Chondrocyte (in vitro differentiated cells): Measurements from ENCODE around the gene CIT. TPM values are rescaled to one million over a fixed set of nuclear protein-coding genes. Genes with fewer than 3 reads are reported as not detected.

Source experiments
- DNase-seq: peaks from one replicate; pipeline ENCODE4 v3.0.0; 2021; ENCODE audit warnings: mixed read lengths, low spot score
- H3K27ac Mint-ChIP-seq: one replicate; pipeline ENCODE4 v1.8.0; 2021; ENCODE audit warnings: mild to moderate bottlenecking, moderate library complexity, mixed read lengths; ENCODE audit not compliant: unreplicated experiment
- H3K27me3 Mint-ChIP-seq: 2 replicates; pipeline ENCODE4 v1.8.0; 2021; ENCODE audit warnings: low read depth, mixed read lengths
- H3K36me3 Mint-ChIP-seq: 2 replicates; pipeline ENCODE4 v1.8.0; 2021; ENCODE audit warnings: low read depth, mixed read lengths
- H3K4me1 Mint-ChIP-seq: 2 replicates; pipeline ENCODE4 v1.8.0; 2021; ENCODE audit warnings: low read depth, mild to moderate bottlenecking, mixed read lengths
- H3K4me3 Mint-ChIP-seq: one replicate; pipeline ENCODE4 v1.8.0; 2021; ENCODE audit warnings: mild to moderate bottlenecking, moderate library complexity, mixed read lengths; ENCODE audit not compliant: unreplicated experiment
- H3K9me3 Mint-ChIP-seq: 2 replicates; pipeline ENCODE4 v1.8.0; 2021; ENCODE audit warnings: low read depth, mixed read lengths
- total RNA-seq: library from RNA; stranded (reverse); gene quantifications from 3 replicates; pipeline ENCODE4 v1.2.1, GENCODE V29; 2021
- TF ChIP-seq, protein P1 (sequence below): fragments of 200-600 bp; sonication (generic); IDR thresholded peaks from 2 replicates; pipeline ENCODE4 v1.5.0; 2021; ENCODE audit warnings: antibody characterized with exemption, mild to moderate bottlenecking, moderate library complexity

The CIT gene
- total RNA-seq, 1 donor from 2014 or later = 9.9 TPM

DNA sequence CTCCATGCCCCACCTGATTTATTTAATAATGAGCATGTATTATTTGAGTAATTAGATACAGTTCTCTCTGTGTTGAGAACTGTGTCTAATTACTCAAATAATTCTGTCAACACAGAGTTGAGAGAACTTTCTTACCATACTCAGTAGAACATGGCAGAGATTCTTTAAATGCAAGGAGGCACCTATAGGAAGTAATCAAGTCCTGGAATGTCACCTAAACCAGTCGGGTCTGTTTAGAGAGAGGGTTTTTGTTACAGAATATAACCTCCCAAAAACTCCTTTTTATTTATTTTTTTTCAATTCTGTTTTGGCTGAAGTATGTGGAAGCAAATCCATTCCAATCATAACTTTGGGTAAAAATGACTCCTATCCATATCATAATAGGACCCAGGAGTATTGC is 37.5 kb upstream of the CIT start:
- no peaks in the 10 kb centered on the region for H3K36me3 Mint-ChIP-seq

DNA sequence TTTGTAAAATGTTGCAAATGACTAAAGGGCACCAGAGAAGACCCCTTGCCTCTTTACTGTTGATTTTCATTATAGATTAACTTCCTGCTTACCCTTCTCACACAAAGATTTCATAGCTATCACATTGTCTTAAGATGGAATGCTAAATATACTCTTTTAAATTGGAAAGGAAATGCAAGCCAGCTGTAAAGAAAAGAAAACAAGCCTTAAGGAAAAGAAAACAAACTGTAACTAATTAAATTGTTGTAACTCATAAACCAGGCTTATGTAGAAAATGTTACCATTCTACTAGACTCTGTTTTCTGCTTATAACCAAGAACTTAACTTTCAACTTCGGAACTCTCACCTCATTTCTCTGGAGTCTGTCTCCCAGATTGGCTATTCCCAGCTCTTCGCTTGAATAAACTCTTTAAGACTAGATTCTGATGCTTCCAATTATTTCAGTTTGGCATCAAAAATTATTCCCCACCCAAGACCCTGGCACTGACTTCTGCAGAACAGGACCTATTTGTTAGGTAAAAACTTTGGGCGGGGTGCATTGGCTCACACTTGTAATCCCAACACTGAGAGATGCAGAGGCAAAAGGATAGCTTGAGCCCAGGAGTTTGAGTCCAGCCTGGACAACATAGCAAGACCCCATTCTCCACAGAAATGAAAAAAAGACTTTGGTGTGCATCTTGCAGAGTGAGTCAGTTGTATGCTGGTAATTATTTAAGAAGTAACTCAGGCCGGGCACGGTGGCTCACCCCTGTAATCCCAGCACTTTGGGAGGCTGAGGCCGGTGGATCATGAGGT is 36.6 kb upstream of the CIT start:
- H3K4me3 Mint-ChIP-seq = no peak overlapping the region
- no peak for DNase-seq
- H3K36me3 Mint-ChIP-seq = no peaks in the 10 kb centered on the region
- H3K4me1 Mint-ChIP-seq = no peaks in the 10 kb centered on the region
- no peaks in the 10 kb centered on the region for H3K9me3 Mint-ChIP-seq
- TF ChIP-seq, protein P1, sequence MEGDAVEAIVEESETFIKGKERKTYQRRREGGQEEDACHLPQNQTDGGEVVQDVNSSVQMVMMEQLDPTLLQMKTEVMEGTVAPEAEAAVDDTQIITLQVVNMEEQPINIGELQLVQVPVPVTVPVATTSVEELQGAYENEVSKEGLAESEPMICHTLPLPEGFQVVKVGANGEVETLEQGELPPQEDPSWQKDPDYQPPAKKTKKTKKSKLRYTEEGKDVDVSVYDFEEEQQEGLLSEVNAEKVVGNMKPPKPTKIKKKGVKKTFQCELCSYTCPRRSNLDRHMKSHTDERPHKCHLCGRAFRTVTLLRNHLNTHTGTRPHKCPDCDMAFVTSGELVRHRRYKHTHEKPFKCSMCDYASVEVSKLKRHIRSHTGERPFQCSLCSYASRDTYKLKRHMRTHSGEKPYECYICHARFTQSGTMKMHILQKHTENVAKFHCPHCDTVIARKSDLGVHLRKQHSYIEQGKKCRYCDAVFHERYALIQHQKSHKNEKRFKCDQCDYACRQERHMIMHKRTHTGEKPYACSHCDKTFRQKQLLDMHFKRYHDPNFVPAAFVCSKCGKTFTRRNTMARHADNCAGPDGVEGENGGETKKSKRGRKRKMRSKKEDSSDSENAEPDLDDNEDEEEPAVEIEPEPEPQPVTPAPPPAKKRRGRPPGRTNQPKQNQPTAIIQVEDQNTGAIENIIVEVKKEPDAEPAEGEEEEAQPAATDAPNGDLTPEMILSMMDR = no peak
- H3K27ac Mint-ChIP-seq = no peak overlapping the region
- H3K27me3 Mint-ChIP-seq = peaks cover 7% of the 10 kb centered on the region

More for the DNA sequence above, 37.5 kb upstream of the CIT start:
- H3K27me3 Mint-ChIP-seq = peaks cover 7% of the 10 kb centered on the region
- DNase-seq = no peak
- no peaks in the 10 kb centered on the region for H3K9me3 Mint-ChIP-seq
- H3K27ac Mint-ChIP-seq = no peak overlapping the region
- H3K4me1 Mint-ChIP-seq = no peaks in the 10 kb centered on the region
- no peak overlapping the region for H3K4me3 Mint-ChIP-seq
- TF ChIP-seq, protein P1 = no peak

DNA sequence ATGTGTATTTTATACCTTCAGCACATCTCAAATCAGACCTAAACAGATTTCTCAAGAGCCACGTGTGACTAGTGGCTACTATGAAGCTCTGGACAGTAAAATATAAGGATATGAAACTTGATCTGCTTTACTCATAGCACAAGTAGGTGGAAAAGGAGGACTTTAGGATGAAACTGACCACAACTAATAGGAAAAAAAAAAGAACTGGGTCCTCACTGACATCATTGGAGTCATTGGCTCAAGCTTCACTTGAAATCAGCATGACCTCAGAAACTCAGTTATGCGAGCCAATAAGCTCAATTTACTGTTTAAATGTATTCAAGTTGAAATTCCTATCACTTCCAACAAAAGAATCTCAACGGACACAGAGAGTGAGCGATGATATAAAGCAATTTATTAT is 34.1 kb upstream of the CIT start:
- Mint-ChIP-seq H3K4me3 (no peak overlapping the region), H3K4me1 (no peaks in the 10 kb centered on the region), H3K36me3 (no peaks in the 10 kb centered on the region), H3K9me3 (no peaks in the 10 kb centered on the region), H3K27me3 (peaks cover 15% of the 10 kb centered on the region), H3K27ac (no peak overlapping the region)
- TF ChIP-seq, protein P1 = no peak
- no peak for DNase-seq

DNA sequence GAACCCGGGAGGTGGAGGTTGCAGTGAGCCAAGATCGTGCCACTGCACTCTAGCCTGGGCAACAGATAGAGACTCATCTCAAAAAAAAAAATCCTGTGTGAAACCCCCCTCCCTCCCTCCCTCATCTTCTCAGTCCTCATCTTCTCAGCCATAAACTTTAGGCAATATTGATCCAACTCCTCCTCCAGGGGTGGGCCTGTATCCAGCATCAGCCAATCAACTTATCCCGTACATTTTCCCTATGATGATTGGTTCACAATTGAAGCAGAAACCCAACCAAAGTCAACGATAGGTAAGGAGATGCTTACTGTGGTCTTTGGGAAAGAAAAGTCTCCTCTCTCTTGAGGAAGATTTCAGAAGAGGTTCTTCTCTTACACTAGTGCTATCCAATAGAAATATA is 33.5 kb upstream of the CIT start:
- H3K4me1 Mint-ChIP-seq = no peaks in the 10 kb centered on the region

DNA sequence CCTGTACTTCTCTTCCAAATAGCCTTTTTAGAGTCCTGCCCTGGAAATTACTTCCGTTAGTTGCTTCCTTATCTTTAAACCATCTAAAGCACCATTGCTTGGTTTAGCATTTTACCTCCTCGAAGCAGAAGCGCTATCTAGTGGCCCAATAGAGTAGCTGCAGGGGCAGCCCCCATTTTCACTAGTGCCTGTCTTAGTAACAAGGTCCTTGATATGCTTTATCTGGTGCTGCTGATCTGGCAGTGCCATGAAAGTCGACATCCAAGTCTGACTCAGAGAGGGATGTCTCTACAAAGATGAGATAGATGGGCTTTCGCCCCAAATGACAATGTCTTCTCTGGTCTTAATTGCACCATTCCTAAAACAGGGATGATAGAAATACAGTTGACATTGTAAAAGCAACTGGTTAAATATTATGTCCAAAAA is 25.0 kb upstream of the CIT start:
- H3K4me3 Mint-ChIP-seq = no peak overlapping the region
- DNase-seq = no peak
- TF ChIP-seq, protein P1 = peak; percentile 89
- no peaks in the 10 kb centered on the region for H3K4me1 Mint-ChIP-seq
- no peaks in the 10 kb centered on the region for H3K36me3 Mint-ChIP-seq
- H3K27me3 Mint-ChIP-seq = peaks cover 6% of the 10 kb centered on the region
- H3K9me3 Mint-ChIP-seq = no peaks in the 10 kb centered on the region
- H3K27ac Mint-ChIP-seq = no peak overlapping the region

More for the DNA sequence above, 33.5 kb upstream of the CIT start:
- H3K9me3 Mint-ChIP-seq = no peaks in the 10 kb centered on the region
- DNase-seq = no peak
- H3K4me3 Mint-ChIP-seq = no peak overlapping the region
- H3K27ac Mint-ChIP-seq = no peak overlapping the region
- TF ChIP-seq, protein P1 = no peak
- no peaks in the 10 kb centered on the region for H3K36me3 Mint-ChIP-seq
- H3K27me3 Mint-ChIP-seq = peaks cover 16% of the 10 kb centered on the region
